ENCODE data around the gene PATE1. TPM values are rescaled to one million over a fixed set of nuclear protein-coding genes. Genes with fewer than 3 reads are reported as not detected.

Gene PATE1
- total and polyA plus RNA-seq, 2 donors (not counting 3 experiments of a cell fraction or from before 2014, with no cell fraction given), result not detected

DNA sequence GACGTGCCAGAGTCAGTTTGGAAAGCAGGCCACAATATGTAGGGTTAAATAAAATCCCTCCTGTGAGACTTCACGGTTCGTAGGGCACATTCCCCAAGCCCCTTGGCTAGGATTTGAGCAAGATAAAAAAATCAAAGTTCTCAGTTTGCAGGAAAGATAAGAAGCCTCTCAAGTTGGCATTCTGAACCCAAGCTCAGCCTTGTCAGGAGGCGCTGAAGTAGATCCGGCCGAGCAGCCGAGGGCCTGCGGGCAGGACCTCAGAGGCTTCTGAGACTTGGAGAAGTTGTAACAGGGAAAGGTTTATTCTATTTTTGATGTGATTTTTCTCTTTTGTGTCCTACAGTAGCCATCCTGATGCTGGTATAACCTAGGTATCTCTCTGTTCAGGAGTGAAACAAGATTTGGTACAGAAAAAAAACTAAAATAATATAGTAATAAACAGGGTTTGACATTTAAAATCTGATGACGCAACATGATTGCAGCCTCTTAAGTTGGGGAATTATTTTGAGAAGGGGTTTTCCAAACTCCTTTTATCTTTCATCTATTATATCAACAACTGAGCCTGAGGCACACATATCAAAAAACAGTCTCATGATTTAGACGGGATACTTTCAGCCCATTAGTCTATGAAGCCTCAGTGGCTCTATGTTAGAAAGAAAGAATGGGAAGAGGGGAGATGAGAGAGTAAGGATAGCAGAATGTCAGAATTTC, 22.4 kb downstream of the PATE1 start:
- H3K9me3 ChIP-seq (replicated peaks; ENCODE audit: control insufficient read depth, insufficient read depth, low read length), result no peaks in the 10 kb centered on the region
- no peaks in the 10 kb centered on the region for H3K79me2 ChIP-seq (ENCODE audit: control insufficient read depth, insufficient read depth, low read length)
- ChIA-PET POLR2A (no interaction called here), CTCF (no interaction called here)
- no TSS peak for BruUV-seq (replicated peaks)
- peaks cover 0 to 10% of the 10 kb centered on the region in 2 experiments for H3K27me3 ChIP-seq (ENCODE audit: control insufficient read depth in 2 of 2, insufficient read depth in 2 of 2, low read length in 2 of 2)
- no peak overlapping the region for H2AFZ ChIP-seq (ENCODE audit: low read depth, low read length)
- no peak for FAIRE-seq
- H3K9ac ChIP-seq (replicated peaks; ENCODE audit: extremely low read depth, insufficient read depth, low read length), result no peak overlapping the region
- no peaks in the 10 kb centered on the region for H3K9me1 ChIP-seq (replicated peaks; ENCODE audit: control insufficient read depth, extremely low read depth, insufficient read depth, low read length)
- H3K36me3 ChIP-seq (ENCODE audit: control insufficient read depth in 2 of 2, extremely low read depth in 1 of 2, insufficient read depth in 2 of 2, low read length in 2 of 2), result no peaks in the 10 kb centered on the region
- intact Hi-C loops (cut with micrococcal nuclease), result no loop called here
- TF ChIP-seq, protein P1, sequence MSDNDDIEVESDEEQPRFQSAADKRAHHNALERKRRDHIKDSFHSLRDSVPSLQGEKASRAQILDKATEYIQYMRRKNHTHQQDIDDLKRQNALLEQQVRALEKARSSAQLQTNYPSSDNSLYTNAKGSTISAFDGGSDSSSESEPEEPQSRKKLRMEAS (IDR thresholded peaks at IDR 0.05; ENCODE audit: insufficient read depth, insufficient read length), result no peak
- H3K4me2 ChIP-seq (ENCODE audit: insufficient read depth, low read length), result no peak overlapping the region
- dilution Hi-C loops (cut with MboI; ENCODE audit: extremely low pct_ligation_motif_present, low sequenced_read_pairs), result no loop called here
- no peaks in the 10 kb centered on the region for H3K4me1 ChIP-seq (ENCODE audit: control insufficient read depth, extremely low read depth, insufficient read depth, low read length)
- no peaks in the 10 kb centered on the region for H4K20me1 ChIP-seq (replicated peaks; ENCODE audit: control insufficient read depth, extremely low read depth, insufficient read depth, low read length)
- DNase-seq (ENCODE audit: low read depth, low spot score), result no peak
- H3K27ac ChIP-seq (ENCODE audit: insufficient read depth, low read depth, low read length), result no peak overlapping the region
- H3K4me3 ChIP-seq (replicated peaks in 1 of 3; ENCODE audit: insufficient read depth in 1 of 3, low read depth in 1 of 3, low read length in 3 of 3), result no peak overlapping the region

- CTCF ChIA-PET, result no interaction called here
- Histone ChIP-seq H2AFZ (ENCODE audit: low read depth, low read length) (no peak overlapping the region), H3K4me3 (replicated peaks in 1 of 3; ENCODE audit: insufficient read depth in 1 of 3, low read depth in 1 of 3, low read length in 3 of 3) (no peak overlapping the region), H4K20me1 (replicated peaks; ENCODE audit: control insufficient read depth, extremely low read depth, insufficient read depth, low read length) (no peaks in the 10 kb centered on the region), H3K36me3 (ENCODE audit: control insufficient read depth in 2 of 2, extremely low read depth in 1 of 2, insufficient read depth in 2 of 2, low read length in 2 of 2) (no peaks in the 10 kb centered on the region), H3K4me1 (ENCODE audit: control insufficient read depth, extremely low read depth, insufficient read depth, low read length) (no peaks in the 10 kb centered on the region), H3K9me3 (replicated peaks; ENCODE audit: control insufficient read depth, insufficient read depth, low read length) (no peaks in the 10 kb centered on the region), H3K27ac (ENCODE audit: insufficient read depth, low read depth, low read length) (no peak overlapping the region), H3K9ac (replicated peaks; ENCODE audit: extremely low read depth, insufficient read depth, low read length) (no peak overlapping the region), H3K79me2 (ENCODE audit: control insufficient read depth, insufficient read depth, low read length) (no peaks in the 10 kb centered on the region), H3K4me2 (ENCODE audit: insufficient read depth, low read length) (no peak overlapping the region), H3K9me1 (replicated peaks; ENCODE audit: control insufficient read depth, extremely low read depth, insufficient read depth, low read length) (no peaks in the 10 kb centered on the region), H3K27me3 (ENCODE audit: control insufficient read depth in 2 of 2, insufficient read depth in 2 of 2, low read length in 2 of 2) (peaks cover 0 to 10% of the 10 kb centered on the region in 2 experiments)
- FAIRE-seq (no peak), DNase-seq (ENCODE audit: low read depth, low spot score) (no peak)
- POLR2A ChIA-PET, result no interaction called here
- TF ChIP-seq POLR2A (IDR thresholded peaks at IDR 0.05; ENCODE audit: low read depth, low read length) (no peak), POLR2AphosphoS5 (IDR thresholded peaks at IDR 0.05; ENCODE audit: insufficient read depth, low read depth, low read length) (no peak), EZH2 (IDR thresholded peaks at IDR 0.05; ENCODE audit: borderline replicate concordance, low read depth, low read length, severe bottlenecking) (no peak), CTCF (IDR thresholded peaks at IDR 0.05; ENCODE audit: extremely low read depth in 1 of 2, insufficient read depth in 1 of 2, low read depth in 1 of 2, low read length in 2 of 2) (no peak), MYC (IDR thresholded peaks at IDR 0.05; ENCODE audit: low read depth, low read length) (no peak), GATA2 (IDR thresholded peaks at IDR 0.05; ENCODE audit: insufficient read depth, insufficient read length, low read depth, low read length) (no peak), FOS (IDR thresholded peaks at IDR 0.05; ENCODE audit: borderline replicate concordance, insufficient read depth, low read length) (no peak), JUN (IDR thresholded peaks at IDR 0.05; ENCODE audit: borderline replicate concordance, insufficient read depth, insufficient read length, low read depth) (no peak)
- TF ChIP-seq, protein P1 (IDR thresholded peaks at IDR 0.05; ENCODE audit: insufficient read depth, insufficient read length), result no peak
- dilution Hi-C loops (cut with MboI; ENCODE audit: extremely low pct_ligation_motif_present, low sequenced_read_pairs) (no loop called here), intact Hi-C loops (cut with micrococcal nuclease) (no loop called here)
- no TSS peak for BruUV-seq (replicated peaks)
Measured at GRCh38 chr11:125770583-125770982, 24.5 kb downstream of the PATE1 start.
